Stimulated activated CD4-positive, alpha-beta T cell treated with anti-CD3 and anti-CD28 coated beads, Interleukin-12 subunit alpha, Interleukin-12 subunit beta, amount 100 ng/mL, for 24 hours (primary cell): ENCODE measurements around the gene HSPA1A.

Source experiments
- DNase-seq, 2 experiments: peaks; one replicate each; pipeline ENCODE4 v3.0.0-alpha.2; 2020; ENCODE audit warnings: low read depth in 2 of 2

HSPA1A gene

DNA sequence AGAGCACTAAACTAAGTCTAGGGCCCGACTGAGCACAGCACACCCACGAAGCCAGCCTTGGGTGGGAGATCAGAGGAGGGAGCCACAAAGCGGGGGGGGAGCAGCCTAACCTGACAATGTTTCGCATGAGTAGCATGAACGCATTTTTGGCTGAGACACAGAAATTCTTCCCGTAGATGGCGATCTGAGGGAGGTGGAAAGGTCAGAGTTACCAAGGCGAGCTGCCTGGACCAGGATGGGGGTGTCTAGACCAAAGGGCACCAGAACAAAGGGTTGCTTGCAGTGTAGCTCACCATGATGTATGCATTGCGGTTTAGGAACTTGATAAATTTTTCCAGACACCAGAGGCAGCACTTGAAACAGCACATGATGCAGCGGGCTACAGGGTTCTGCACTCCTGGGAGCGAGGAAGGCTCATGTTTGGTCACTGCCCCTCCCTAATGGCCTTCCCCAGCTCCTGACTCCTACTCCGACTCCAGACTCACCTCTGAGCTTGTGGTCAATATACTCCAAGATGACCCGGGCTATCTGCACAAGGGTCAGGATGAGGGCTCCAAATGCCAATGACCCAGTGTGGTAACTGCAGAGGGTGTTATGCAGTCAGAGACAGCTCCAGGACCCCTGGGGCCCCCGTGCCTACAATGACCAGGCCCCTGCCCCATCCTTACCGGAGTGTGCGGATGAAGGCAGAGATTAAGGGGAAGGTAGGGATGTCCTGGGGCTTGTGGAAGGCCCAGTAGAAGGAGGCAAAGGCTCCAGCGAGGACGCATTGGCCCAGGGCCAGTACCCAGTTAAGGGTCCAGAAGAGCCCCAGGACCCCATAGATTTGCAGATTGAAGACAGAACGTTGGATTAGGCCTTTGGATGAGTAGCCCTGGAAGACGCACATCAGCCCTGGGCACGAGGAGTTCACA, 50.1 kb downstream of the HSPA1A start:
- DNase-seq = no peak
